ENCODE results near the gene LSM8. TPM values are rescaled to one million over a fixed set of nuclear protein-coding genes. Genes with fewer than 3 reads are reported as not detected.

Gene LSM8
- total RNA-seq, 1 donor from 2014 or later: 39.6 TPM

GRCh38 chr7:118175740-118176139 lies 8.2 kb upstream of the LSM8 start:
- no peak overlapping the region for H3K27ac Mint-ChIP-seq
- TF ChIP-seq CTCF (conservative IDR thresholded peaks at IDR 0.05): no peak
- H3K4me3 Mint-ChIP-seq: no peak overlapping the region
- no peaks in the 10 kb centered on the region for H3K9me3 Mint-ChIP-seq
- no peak for DNase-seq (ENCODE audit: extremely low spot score, unreplicated experiment)
- H3K4me1 Mint-ChIP-seq (ENCODE audit: unreplicated experiment): no peaks in the 10 kb centered on the region
- no peaks in the 10 kb centered on the region for H3K36me3 Mint-ChIP-seq
- peaks cover 4% of the 10 kb centered on the region for H3K27me3 Mint-ChIP-seq

DNA sequence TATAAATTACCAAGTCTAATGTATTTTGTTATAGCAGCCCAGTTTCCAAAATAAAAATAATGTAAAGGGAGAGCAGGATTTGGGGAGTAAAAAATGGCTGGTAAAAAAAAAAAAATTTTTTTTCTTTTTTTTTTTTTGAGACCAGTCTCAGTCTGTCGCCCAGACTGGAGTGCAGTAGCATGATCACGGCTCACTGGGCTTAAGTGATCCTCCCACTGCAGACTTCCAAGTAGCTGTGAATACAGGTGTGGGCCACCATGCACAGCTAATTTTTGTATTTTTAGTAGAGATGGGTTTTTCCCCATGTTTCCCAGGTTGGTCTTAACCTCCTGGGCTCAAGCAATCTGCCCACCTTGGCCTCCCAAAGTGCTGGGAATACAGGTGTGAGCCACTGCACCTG lies 4.8 kb upstream of the LSM8 start:
- H3K9me3 Mint-ChIP-seq: no peaks in the 10 kb centered on the region
- H3K36me3 Mint-ChIP-seq: peaks cover 4% of the 10 kb centered on the region
- H3K27ac Mint-ChIP-seq: no peak overlapping the region
- no peak overlapping the region for H3K4me3 Mint-ChIP-seq
- peaks cover 19% of the 10 kb centered on the region for H3K4me1 Mint-ChIP-seq (ENCODE audit: unreplicated experiment)
- no peaks in the 10 kb centered on the region for H3K27me3 Mint-ChIP-seq
- no peak for TF ChIP-seq CTCF (conservative IDR thresholded peaks at IDR 0.05)
- no peak for DNase-seq (ENCODE audit: extremely low spot score, unreplicated experiment)

- H3K36me3 Mint-ChIP-seq: peaks cover 28% of the 10 kb centered on the region
- no peaks in the 10 kb centered on the region for H3K9me3 Mint-ChIP-seq
- peak overlapping the region; percentile 99 for H3K27ac Mint-ChIP-seq
- no peak for DNase-seq (ENCODE audit: extremely low spot score, unreplicated experiment)
- H3K27me3 Mint-ChIP-seq: no peaks in the 10 kb centered on the region
- H3K4me1 Mint-ChIP-seq (ENCODE audit: unreplicated experiment): peaks cover 41% of the 10 kb centered on the region
- TF ChIP-seq CTCF (conservative IDR thresholded peaks at IDR 0.05): no peak
- H3K4me3 Mint-ChIP-seq: peak overlapping the region; percentile 99
Measured at GRCh38 chr7:118182593-118183427, 1.2 kb upstream of the LSM8 start.

DNA sequence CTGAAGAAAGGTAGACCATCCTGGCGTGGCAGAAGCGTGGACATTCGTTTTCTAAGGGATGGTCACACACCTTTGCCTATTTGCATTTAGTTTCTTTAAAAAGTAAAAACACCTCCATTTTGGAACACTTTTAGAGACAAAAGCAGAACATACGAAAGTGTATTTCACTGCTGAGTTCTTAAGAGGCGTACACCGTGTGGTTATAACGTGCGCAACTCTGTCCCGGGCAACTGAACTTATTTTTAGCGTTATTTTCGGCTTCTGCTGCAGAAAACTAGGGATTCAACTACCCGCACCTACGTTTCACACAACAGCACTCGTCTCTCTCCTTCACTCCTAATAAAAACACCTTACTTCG lies 557 bp upstream of the LSM8 start:
- no peak for DNase-seq (ENCODE audit: extremely low spot score, unreplicated experiment)
- H3K9me3 Mint-ChIP-seq: no peaks in the 10 kb centered on the region
- TF ChIP-seq CTCF (conservative IDR thresholded peaks at IDR 0.05): no peak
- peak overlapping the region; percentile 99 for H3K4me3 Mint-ChIP-seq
- H3K36me3 Mint-ChIP-seq: peaks cover 32% of the 10 kb centered on the region
- peaks cover 41% of the 10 kb centered on the region for H3K4me1 Mint-ChIP-seq (ENCODE audit: unreplicated experiment)
- peak overlapping the region; percentile 99 for H3K27ac Mint-ChIP-seq
- no peaks in the 10 kb centered on the region for H3K27me3 Mint-ChIP-seq

DNA sequence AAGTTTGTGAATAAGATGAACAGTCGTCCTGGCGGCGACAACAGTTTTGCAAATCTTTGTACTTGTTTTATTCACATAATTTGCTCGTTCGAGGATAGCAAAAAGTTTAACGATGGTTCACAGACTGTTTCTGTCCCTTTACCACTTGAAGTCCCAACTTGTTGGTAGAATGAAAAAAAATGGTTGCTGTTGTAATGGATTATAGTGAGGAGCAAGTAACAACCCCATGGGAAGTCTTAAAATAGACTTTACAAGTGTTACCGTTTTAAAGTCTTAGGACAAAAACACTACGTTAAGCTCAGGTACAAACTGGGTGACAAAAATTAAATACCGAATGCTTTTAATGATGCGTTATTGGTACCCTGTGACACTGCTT lies 589 bp downstream of the LSM8 start:
- peaks cover 32% of the 10 kb centered on the region for H3K36me3 Mint-ChIP-seq
- H3K4me3 Mint-ChIP-seq: peak overlapping the region; percentile 99
- peaks cover 41% of the 10 kb centered on the region for H3K4me1 Mint-ChIP-seq (ENCODE audit: unreplicated experiment)
- H3K27me3 Mint-ChIP-seq: no peaks in the 10 kb centered on the region
- no peaks in the 10 kb centered on the region for H3K9me3 Mint-ChIP-seq
- peak overlapping the region; percentile 99 for H3K27ac Mint-ChIP-seq
- DNase-seq (ENCODE audit: extremely low spot score, unreplicated experiment): no peak
- no peak for TF ChIP-seq CTCF (conservative IDR thresholded peaks at IDR 0.05)

All from type B pancreatic cell (in vitro differentiated cells).